Stomach (tissue), 9 donors: Measurements from ENCODE around the gene SLC16A5. TPM values are rescaled to one million over a fixed set of nuclear protein-coding genes. Genes with fewer than 3 reads are reported as not detected.

Source experiments
- DNase-seq, 2 donors: peaks; one replicate each; pipeline versions ENCODE4 v3.0.0 to v3.0.0-alpha.2; 2013 to 2019
- H3K27ac ChIP-seq, 5 donors: fragments of 200-600 bp in 4 of 5; sonication (generic) in 4 of 5; one replicate each; pipeline ENCODE4 v1.5.1; 2013 to 2019; ENCODE audit warnings: mild to moderate bottlenecking in 1 of 5, moderate library complexity in 1 of 5
- H3K27me3 ChIP-seq, 3 donors: fragments of 200-600 bp; sonication (generic); one replicate each; pipeline ENCODE4 v1.5.1; 2017 to 2019; ENCODE audit warnings: mixed run types in 1 of 3
- H3K36me3 ChIP-seq, 4 donors: fragments of 200-600 bp; sonication (generic); 1 replicate in 3 of 4; 2 replicates in 1 of 4; pipeline ENCODE4 v1.5.1; 2016 to 2019
- H3K4me1 ChIP-seq, 4 donors: fragments of 200-600 bp; sonication (generic); one replicate each; pipeline ENCODE4 v1.5.1; 2016 to 2019
- H3K4me3 ChIP-seq, 4 donors: fragments of 200-600 bp; sonication (generic) in 3 of 4; one replicate each; pipeline ENCODE4 v1.5.1; 2016 to 2019; ENCODE audit warnings: mild to moderate bottlenecking in 1 of 4
- H3K9me3 ChIP-seq, 4 donors: fragments of 200-600 bp; sonication (generic); one replicate each; pipeline ENCODE4 v1.5.1; 2016 to 2019
- CTCF ChIP-seq, 7 experiments: fragments of 450-650 bp in 4 of 7; fragments of 200-600 bp in 3 of 7; sonication (generic) in 3 of 7; IDR thresholded peaks; one replicate each; pipeline ENCODE4 v1.5.1; 2016 to 2019; ENCODE audit warnings: antibody characterized with exemption in 7 of 7, control low read depth in 2 of 7, mild to moderate bottlenecking in 1 of 7
- EP300 ChIP-seq: sonication (generic); formaldehyde crosslinking; IDR thresholded peaks from one replicate; pipeline ENCODE4 v1.6.1; 2017; ENCODE audit warnings: antibody characterized with exemption
- POLR2A ChIP-seq, 4 donors: fragments of 450-650 bp; IDR thresholded peaks; one replicate each; pipeline ENCODE4 v1.6.1; 2016; ENCODE audit warnings: antibody characterized with exemption in 4 of 4, control low read depth in 2 of 4, mild to moderate bottlenecking in 1 of 4, moderate library complexity in 1 of 4
- POLR2AphosphoS5 ChIP-seq, 3 donors: sonication (generic); formaldehyde crosslinking; IDR thresholded peaks; one replicate each; pipeline ENCODE4 v1.6.1; 2016; ENCODE audit warnings: antibody characterized with exemption in 3 of 3
- WGBS, 5 donors: extraction: QIAGEN DNeasy Blood & Tissue Kit in 3 of 5; methylation state at CpG; one replicate each; pipeline versions ENCODE4 v1.1.5 to v1.1.7; 2013 to 2018; 5-methylcytosine and 5-hydroxymethylcytosine counted together
- intact Hi-C: fragments of 100-400 bp; cut with DNase I; formaldehyde crosslinking; loops from one replicate; pipeline ENCODE4 v1.15.1; 2023; ENCODE audit warnings: low total_unique reads
- polyA plus RNA-seq, 3 donors: library from polyadenylated mRNA; stranded (reverse); fragments of 200-250 nt; gene quantifications; one replicate each; pipeline ENCODE4 v1.2.3, GENCODE V29; 2013
- total RNA-seq, 5 donors: library from RNA; depleted of rRNA; stranded (reverse); fragments of >200 nt; gene quantifications; one replicate each; pipeline versions ENCODE4 v1.1.0 to v1.2.3, GENCODE V29; 2014 to 2016
- donor health status: healthy with polysubstance abuse.
- donor health status: Bipolar disorder and iron deficiency.
- donor health status: healthy.

Gene SLC16A5
- total and polyA plus RNA-seq, 8 donors, result 6.8 to 132 (median 36.5) TPM

GRCh38 chr17:75116737-75117136 is 29.0 kb downstream of the SLC16A5 start:
- no peak overlapping the region for H3K4me3 ChIP-seq

GRCh38 chr17:75118307-75118706 is 30.6 kb downstream of the SLC16A5 start:
- H3K27ac ChIP-seq, result peak overlapping the region in 1 of 5 donors; percentile 47
- H3K4me1 ChIP-seq, result peaks cover 14 to 58% (median 30%) of the 10 kb centered on the region in 4 donors
- H3K4me3 ChIP-seq, result no peak overlapping the region
- H3K36me3 ChIP-seq, result peaks cover 0 to 37% (median 20%) of the 10 kb centered on the region in 4 donors
- H3K27me3 ChIP-seq, result no peaks in the 10 kb centered on the region
- no peaks in the 10 kb centered on the region for H3K9me3 ChIP-seq
- WGBS, 5 donors, result 91 to 95% (median 94%) methylated on average over 13 to 14 of the region's 14 CpGs
- no peak for TF ChIP-seq POLR2AphosphoS5 (IDR thresholded peaks at IDR 0.05)
- TF ChIP-seq CTCF (IDR thresholded peaks at IDR 0.05), result no peak
- TF ChIP-seq POLR2A (IDR thresholded peaks at IDR 0.05), result no peak
- TF ChIP-seq EP300, result no peak
- no peak for DNase-seq
- intact Hi-C loops, result loop anchor here (10.0 kb wide), 1 partner anchor 56 kb away; no protein-coding TSS in a partner anchor

More at GRCh38 chr17:75116737-75117136, 29.0 kb downstream of the SLC16A5 start:
- H3K4me1 ChIP-seq, result peaks cover 14 to 57% (median 33%) of the 10 kb centered on the region in 4 donors
- no peaks in the 10 kb centered on the region for H3K9me3 ChIP-seq
- peaks cover 0 to 37% (median 22%) of the 10 kb centered on the region in 4 donors for H3K36me3 ChIP-seq
- peak overlapping the region in 1 of 5 donors; percentile 21 for H3K27ac ChIP-seq
- no peaks in the 10 kb centered on the region for H3K27me3 ChIP-seq
- TF ChIP-seq CTCF (IDR thresholded peaks at IDR 0.05) (no peak), POLR2AphosphoS5 (IDR thresholded peaks at IDR 0.05) (no peak), EP300 (no peak), POLR2A (IDR thresholded peaks at IDR 0.05) (no peak)
- peak in 1 of 2 donors; percentile 50 for DNase-seq
- intact Hi-C loops, result loop anchor here (10.0 kb wide), 1 partner anchor 58 kb away; no protein-coding TSS in a partner anchor
- 71 to 82% (median 79%) methylated on average over 9 of the region's 9 CpGs for WGBS, 5 donors

GRCh38 chr17:75124041-75124818 is 36.5 kb downstream of the SLC16A5 start:
- peak in 2 of 3 donors; percentile 79 to 87 for TF ChIP-seq POLR2AphosphoS5 (IDR thresholded peaks at IDR 0.05)
- no peak for TF ChIP-seq CTCF (IDR thresholded peaks at IDR 0.05)
- TF ChIP-seq POLR2A (IDR thresholded peaks at IDR 0.05), result peak in 1 of 4 donors; percentile 12
- TF ChIP-seq EP300, result no peak
- Histone ChIP-seq H3K4me1 (peaks cover 12 to 48% (median 28%) of the 10 kb centered on the region in 4 donors), H3K27ac (peak overlapping the region; percentile 54 to 87 (median 77)), H3K27me3 (no peaks in the 10 kb centered on the region), H3K36me3 (peaks cover 0 to 28% (median 23%) of the 10 kb centered on the region in 4 donors), H3K4me3 (no peak overlapping the region), H3K9me3 (no peaks in the 10 kb centered on the region)
- peak; percentile 88 to 95 for DNase-seq
- intact Hi-C loops, result no loop called here
- 36 to 46% (median 41%) methylated on average over 17 to 19 of the region's 19 CpGs for WGBS, 5 donors

- peaks cover 12 to 49% (median 31%) of the 10 kb centered on the region in 4 donors for H3K4me1 ChIP-seq
- no peak overlapping the region for H3K4me3 ChIP-seq
- H3K27ac ChIP-seq, result peak overlapping the region; percentile 54 to 87 (median 77)
- peaks cover 5 to 32% (median 28%) of the 10 kb centered on the region in 4 donors for H3K36me3 ChIP-seq
- intact Hi-C loops, result no loop called here
- DNase-seq, result peak in 1 of 2 donors; percentile 36
- no peaks in the 10 kb centered on the region for H3K27me3 ChIP-seq
- WGBS, 5 donors, result 78 to 86% (median 79%) methylated on average over 2 to 4 of the region's 4 CpGs
- no peak for TF ChIP-seq CTCF (IDR thresholded peaks at IDR 0.05)
- H3K9me3 ChIP-seq, result no peaks in the 10 kb centered on the region
Measured at GRCh38 chr17:75124819-75125162, 37.0 kb downstream of the SLC16A5 start.
